AG08395 (cell line): Measurements from ENCODE around the gene GMDS.

ENCODE experiments used
- DNase-seq: peaks from one replicate; pipeline ENCODE4 v3.0.0; 2012; ENCODE audit warnings: mixed read lengths, low spot score

GMDS gene

DNA sequence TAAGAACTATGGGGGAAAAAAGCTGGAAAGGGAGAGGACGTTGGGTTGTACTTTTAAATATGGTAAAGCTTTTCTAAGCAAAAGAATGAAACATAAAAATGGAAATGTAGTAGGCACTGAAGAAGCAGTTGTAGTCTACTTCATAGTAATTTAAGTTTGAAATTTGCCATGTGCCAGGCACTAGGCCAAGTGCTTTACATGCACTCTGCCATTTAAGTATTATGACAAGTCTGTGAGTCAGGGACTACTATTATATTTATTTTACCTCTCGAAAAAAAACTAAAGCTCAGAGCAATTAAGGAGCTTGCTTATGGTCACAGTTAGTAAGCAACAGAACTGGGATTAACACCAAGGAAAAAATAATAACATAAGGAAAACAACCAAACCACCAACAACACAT is 257.8 kb downstream of the GMDS start:
- DNase-seq = peak; percentile 5

DNA sequence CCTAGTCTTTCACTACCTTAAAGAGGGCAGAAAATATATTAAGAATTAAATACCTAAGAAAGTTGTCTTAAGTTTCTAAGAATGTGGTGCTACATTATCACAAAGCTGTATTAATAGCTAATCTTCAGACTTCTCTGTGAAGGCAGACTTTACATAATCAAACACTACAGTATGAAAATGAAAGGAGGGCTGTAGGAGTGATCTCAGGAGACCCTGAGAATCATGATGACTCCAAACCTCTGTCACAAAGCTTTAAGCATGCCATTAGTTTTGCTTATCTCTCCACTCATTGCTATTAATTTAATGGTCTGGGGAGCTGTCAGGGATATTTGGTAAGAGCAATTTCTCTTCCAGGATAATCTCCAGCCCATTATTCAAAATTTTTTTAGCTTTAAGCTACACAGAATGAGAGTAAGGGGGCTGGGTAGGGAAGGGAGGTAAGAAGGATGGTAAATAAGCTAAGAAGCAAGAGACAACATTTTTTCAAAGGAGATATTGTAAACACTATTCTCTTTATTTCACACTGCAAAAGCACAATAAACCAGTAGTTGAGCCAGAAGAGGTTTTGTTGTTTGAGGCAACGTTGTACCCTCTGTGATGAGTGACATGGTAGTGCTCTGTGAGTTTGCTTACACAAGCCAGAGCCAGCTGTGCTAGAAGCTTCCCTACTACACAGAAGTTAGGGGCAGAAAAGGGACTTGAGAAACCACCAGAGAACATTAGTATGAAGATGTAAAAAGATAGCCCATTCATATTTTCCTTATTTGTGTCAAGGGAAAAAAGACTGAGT is 258.8 kb downstream of the GMDS start:
- no peak for DNase-seq

DNA sequence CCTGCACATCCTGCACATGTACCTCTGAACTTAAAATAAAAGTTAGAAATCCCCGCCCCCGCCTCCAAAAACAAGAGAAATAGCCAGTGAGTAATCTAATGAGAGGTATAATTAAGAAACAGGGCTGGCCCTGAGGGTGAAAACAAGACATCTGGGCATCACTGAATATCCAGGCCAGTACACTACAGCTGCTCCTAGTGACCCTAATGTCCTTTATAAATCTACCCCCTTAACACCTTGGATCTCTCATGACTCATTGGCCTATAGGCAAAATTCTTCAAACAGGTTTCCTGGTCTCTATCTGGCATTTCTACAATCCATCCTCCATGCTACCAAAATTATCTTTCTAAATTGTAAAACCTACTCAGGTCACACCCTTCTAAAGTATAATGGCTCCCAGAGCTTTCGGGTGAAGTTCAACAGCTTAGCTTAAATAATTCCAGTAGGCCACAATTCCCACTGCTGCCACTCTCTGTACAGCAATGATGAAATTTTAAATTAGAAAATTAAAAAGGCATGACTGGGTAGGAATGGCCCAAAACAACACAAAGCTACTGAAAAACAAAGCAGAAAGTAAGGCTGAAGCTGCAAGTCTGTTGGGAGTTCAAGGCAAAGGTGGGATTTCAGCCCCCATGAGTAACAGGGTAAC is 260.9 kb downstream of the GMDS start:
- DNase-seq = no peak

DNA sequence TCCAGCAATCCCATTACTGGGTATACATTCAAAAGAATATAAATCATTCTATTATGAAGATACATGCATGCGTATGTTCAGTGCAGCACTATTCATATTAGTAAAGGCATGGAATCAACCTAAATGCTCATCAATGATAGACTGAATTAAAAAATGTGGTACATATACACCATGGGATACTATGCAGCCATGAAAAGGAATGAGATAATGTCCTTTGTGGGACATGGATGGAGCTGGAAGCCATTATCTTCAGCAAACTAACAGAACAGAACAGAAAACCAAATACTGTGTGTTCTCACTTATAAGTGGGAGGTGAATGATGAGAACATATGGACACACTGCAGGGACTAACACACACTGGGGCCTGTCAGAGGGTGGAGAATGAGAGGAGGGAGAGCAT is 261.6 kb downstream of the GMDS start:
- no peak for DNase-seq

DNA sequence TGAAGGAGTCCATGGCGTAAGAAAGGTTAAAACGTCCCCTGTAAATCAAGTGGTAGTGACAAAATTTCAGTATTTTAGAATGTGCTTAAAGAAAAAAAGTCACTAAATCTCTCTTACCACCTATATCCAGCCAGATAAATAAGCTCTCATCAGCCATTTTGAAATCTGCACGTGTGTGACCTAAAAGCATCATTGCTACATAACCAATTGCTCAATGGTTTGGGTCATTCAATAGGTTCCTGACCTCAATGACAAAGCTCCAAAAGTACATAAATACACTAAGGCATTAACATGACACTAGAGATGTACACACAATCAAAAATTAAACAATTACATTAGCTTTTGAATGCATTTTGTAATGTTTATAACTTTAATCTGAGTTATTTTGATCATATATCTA is 272.4 kb downstream of the GMDS start:
- DNase-seq = no peak

DNA sequence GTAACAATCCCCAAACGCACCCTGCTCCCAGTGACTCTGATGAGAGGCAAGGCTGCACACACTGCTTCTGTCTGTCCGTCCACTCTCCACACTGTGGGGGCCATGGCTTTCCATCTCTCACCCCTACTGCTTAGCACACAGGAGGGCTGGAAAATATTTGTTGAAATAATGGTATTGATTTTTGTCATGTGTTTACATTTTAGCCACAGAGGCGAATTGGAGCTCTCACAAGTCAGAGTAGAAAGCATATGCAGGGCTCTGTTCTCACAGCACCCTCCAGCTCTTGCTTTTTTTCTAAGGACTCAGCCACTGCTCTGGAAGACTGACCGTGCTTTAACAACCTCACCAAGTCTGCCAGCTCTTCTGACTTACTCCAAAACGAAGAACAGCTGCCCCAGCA is 273.8 kb downstream of the GMDS start:
- no peak for DNase-seq

DNA sequence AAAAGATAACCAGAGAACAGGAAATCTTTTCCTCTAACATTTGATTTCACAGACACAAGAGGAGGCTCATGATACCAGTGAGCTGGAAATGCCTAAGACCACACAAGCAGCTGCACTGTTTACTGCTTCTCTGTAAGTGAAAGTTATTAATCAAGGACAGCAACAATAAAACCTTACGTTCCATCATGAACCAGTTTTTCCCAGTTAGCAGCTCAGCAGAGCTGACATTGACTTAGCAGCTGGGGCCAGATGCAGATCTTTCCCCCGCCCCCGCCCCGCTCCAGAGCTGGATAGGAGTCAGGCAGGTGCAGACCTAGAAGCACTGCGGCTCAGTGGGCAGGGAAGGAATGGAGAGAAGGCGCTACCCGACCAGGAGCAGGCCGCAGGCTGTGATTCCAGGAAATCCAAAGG is 275.2 kb downstream of the GMDS start:
- no peak for DNase-seq

DNA sequence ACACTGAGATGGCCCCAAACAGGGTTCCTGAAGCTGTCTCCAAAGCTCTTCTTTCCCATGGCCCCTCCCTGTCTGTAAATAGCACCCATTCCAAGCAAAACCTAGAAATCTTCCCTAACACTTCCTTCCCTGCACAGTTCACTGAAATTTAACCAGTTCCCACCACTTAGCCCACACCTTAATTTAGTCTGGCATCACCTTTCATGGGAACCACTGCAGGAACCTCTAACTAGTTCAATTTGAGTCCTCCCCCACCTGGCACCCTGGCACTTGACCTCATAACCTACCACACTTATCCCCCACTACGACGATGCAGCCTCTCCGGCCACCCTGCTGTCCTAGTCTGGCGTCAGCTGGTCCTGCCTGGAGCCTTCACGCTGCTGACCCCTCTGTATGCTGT is 278.7 kb downstream of the GMDS start:
- no peak for DNase-seq

DNA sequence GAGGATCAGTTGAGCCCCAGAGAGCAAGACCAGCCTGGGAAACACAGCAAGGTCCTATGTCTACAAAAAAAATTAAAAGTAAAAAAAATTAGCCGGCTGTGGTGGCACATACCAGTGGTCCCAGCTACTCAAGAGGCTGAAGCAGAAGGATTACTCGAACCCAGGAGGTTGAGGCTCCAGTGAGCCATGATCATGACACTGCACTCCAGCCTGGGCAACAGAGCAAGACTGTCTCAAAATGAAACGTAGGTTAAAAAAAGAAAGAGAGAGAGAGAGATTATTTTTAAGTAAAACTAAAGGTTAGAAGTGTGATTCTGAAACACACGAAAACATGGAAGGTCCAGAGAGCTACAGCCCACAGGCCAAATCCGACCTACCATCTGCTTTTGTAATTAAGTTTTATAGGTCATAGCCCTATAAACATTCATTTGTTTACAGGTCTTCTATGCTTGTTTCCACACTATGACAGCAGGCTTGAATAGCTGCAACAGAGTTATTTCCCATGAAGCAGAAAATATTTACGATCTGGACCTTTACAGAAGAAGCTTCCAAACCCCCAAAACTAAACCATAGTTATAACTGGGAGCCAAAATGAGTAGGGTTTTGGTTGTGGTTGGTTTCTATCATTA is 279.7 kb downstream of the GMDS start:
- DNase-seq = no peak

DNA sequence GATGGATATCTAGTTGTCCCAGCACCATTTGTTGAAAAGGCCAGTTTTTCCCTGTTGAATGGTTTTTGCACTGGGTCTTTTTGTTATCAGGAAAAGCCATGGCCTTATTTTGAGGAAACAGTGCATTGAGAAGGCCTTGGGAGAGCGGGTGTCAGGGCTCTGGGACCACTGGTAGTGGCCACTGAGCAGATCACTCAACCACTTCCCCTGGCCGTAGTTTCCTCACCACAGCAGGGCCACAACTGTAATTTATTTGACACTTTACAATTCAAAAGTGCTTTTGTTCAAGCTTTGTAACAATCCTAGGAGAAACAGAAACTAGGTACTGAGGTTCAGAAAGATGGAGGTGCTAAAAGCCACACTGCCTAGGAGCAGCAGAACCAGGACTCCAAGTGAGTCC is 281.8 kb downstream of the GMDS start:
- DNase-seq = no peak

DNA sequence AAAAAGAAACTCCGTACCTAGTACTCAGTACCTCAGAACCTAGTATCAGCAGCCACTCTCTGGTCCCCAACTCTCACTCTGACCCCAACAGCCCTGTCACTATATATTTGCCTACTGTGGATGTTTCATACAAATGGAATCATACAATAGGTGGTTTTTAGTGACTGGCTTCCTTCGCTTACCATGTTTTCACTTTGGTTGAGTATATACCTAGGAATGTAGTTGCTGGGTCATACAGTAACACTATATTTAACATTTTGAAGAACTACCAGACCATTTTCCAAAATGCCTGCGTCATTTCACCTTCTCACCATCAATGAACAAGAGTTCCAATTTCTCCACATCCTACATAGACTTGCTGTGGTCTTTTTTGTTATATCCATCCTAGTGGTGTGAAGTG is 283.2 kb downstream of the GMDS start:
- no peak for DNase-seq

DNA sequence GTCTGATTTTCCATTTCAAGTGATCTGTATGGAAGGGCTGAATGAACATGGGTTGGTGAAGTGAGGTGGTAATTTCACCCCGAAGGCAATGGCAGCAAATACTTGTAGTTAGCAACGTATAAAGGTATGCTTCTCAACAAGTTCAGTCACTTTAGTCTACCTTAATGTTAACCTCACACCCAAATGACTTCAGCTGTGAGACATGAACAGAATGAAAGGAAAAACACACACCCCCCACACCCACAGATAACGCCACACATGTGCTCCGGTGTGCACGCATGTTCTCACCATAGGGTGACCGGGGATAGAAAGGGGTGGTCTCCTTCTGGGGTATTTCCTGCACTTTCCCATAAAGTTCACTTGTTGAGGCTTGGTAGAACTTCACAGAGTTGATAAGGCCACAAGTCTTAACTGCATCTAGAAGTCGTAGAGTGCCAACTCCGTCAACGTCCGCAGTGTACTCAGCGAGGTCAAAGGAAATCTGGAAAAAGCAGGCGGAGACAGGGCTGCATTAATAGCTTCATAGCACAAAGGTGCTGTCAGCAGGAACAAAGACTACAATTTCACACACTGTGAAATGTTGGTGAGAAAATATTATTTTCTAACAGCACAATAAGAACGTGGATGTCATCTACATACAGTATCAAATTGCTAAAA is 284.8 kb downstream of the GMDS start:
- DNase-seq = no peak

DNA sequence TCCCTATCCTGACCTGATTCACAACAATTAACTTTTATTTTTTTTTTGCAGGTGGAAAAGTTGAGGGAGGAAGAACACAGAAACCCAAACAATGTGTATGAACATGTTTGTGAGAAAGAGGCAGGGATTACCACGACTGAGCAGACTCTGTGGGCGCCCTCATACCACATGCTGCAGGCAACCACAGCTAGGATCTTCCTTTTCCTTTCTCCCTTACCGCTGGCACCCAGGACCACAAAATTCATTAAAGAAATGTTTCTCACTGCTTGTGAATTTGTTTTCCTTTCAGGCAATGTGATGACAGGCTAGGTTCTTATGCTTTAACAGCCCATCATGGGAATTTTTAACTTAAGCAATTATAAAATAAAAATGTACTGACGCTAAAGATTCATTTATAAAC is 287.1 kb downstream of the GMDS start:
- DNase-seq = no peak

DNA sequence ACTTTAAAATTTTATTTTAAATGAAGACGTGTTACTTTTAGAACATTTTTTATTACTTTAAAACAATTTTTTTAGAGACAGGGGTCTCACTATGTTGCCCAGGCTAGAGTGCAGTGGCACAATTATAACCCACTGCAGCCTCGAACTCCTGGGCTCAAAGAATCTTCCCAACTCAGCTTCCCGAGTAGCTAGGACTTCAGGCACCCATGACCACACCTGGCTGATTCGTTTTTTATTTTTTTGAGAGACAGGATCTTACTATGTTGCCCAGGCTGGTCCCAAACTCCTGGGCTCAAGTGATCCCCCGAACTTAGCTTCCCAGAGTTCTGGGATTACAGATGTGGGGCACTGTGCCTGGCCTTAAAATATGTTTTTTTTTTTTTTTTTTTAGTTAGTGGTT is 287.7 kb downstream of the GMDS start:
- no peak for DNase-seq

DNA sequence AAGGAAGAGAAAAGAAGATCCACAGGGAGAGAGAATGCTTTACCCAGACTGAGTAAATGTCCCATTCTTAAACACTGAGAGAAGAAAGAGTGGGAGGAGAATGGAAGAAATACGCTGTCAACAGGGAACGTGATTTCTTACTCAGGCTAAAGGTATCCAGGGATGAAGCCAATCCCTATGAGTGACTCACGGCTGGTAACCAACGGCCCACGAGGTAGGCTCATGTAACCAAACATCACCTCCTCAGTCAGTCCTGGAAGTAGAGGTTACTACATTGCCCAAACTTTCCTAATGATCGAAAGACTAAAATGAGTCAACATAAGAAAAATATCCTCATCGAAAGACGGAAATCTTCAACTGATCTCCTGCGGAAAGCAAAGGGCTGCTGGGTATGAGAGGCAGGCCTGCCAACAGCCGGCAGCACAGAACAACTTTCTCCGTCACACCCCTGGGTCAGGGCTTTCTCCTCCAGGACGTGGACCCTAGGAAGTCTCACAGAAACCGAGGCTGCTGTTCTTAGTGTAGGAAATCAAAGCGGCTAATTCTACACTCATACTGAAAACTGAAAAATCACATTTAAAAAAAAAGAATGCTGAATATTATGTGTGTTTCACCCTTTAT is 292.6 kb downstream of the GMDS start:
- DNase-seq = peak; percentile 54

DNA sequence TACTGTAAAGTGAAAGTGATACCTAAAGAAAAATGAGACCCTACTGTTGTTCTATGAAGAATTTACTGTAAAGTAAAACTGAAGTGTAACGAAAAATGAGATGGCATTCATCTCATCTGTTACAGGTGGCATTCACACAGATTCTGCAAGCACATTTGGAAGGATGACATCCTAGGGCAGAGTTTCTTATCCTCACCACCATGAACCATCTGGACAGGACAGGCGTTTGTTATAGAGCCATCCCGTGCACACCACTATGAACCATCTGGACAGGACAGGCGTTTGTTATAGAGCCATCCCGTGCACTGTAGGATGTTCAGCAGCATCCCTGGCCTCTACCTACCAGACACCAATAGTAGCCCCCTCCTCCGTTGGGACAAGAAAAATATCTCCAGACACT is 294.8 kb downstream of the GMDS start:
- DNase-seq = no peak

DNA sequence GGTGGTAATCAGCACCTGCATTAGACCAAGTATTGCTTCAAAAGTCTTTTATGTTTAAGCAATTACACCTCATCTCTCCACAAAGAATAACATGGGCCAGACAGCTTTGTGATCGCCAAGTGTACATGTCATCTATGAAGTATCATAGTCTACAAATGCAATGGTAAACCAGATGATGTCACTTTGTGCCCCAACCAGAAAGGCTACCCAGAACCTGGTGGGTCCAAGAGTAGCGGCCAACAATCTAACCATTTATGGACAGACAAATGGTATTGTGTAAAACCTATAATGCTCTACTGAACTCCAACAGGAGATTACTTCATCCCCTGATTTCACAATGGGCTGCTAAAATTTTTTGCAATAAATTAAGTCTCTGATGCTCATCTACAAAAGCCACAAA is 295.9 kb downstream of the GMDS start:
- no peak for DNase-seq

DNA sequence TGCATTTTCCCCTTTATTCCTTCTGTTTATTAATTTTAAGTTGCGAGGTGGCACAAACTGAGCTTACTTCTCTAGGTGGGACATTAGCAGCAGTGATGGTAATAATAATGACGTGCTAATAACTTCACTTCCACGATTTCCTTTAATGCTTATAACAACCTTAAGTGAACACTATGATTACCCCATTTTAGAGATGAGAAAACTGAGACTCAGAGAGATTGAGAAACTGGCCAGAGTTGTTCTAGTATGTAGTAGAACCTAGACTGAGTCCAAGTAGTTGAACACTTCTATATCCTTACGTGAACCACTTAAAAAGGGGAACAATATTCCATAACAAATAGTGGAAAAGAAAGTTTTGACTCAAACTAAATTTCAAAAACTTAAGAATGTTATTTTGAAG is 297.5 kb downstream of the GMDS start:
- no peak for DNase-seq

DNA sequence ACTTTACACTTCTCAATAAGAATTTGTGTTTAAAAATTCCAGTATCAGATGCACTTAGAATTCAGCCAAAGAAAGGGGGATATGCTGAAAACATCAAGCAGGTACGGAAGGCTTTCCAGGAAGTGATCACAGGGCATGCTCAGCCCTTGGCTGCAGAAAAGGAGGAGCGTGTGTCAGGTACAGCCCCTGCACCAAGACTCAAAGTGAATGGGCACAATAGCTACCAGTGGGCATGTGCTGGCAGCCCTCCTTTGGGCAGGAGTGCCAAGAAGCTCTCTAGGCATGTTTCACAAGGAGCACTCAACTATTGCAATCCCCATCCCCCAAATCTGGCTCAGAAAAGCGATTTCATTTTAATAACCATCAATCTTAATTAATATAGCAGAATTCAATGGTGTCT is 298.8 kb downstream of the GMDS start:
- no peak for DNase-seq

DNA sequence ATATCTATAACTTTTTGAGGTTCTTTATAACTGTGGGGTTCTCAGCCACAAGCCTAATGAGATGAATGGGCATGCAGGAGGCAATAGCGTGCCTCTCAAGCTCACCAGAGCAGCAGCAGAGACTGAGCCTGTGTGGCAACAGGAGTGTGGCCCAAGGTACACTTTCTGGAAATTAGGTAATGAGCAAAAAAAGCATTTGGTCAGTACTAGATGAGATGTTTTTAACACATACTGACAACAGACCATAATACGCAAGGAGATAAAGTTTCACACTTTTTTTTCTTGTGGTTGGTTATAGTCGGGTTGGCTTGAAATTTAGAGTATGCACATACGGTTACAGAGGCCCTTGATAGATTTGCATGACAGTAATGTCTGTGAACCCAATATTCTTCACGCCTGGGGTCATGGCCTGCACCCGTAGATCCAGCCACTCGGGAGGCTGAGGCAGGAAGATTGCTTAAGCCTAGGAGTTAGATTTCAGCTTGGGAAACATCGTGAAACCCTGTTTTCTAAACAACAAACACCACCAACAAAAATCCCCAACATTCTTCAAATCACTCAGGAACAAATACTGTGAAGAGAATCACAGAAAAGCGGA is 300.1 kb downstream of the GMDS start:
- DNase-seq = no peak

DNA sequence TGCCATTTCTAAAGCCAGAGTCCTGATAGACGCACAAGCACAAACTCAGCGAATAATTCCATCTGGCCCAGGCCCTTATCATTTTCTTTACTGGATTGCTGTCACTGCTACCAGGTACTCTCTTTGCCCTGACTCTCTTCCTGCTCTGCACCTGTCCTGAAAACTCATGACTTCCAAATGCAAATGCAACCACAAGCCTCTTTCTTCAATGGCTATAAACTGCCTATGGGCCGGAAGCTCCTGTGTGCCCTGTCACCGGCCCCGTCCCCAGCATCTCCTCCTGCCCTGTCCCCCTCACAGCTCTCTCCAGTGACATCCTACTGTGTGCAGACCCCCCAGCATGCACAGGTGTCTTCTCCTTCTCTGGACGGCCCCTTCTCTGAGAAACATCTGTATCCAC is 302.6 kb downstream of the GMDS start:
- no peak for DNase-seq

DNA sequence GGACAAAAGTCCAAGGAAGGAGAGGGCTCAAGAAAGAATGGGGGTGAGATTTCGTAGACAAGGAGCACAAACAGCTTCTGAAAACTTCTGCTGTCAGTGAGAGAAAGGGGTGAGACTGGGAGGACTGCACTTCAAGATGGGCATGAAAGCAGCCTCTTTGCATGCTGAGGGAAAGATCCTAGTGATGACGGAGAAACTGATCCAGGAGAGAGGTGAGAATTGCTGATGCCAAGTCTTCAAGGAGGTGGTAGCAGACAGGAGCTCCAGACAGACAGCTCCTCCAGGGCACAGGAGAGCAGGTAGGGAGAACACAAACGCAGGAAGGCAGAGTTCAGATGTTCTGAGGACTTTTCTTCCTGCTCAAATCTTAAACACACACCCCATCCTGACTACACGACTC is 303.9 kb downstream of the GMDS start:
- no peak for DNase-seq
